NCI-H1436 treated with DMSO at 0.1 percent for 48 hours (cell line): ENCODE data around the gene SMYD4.

Source experiments
- DNase-seq: peaks from one replicate; lab custom pipeline; 2025; lab: John Stamatoyannopoulos, UW

The SMYD4 gene

DNA sequence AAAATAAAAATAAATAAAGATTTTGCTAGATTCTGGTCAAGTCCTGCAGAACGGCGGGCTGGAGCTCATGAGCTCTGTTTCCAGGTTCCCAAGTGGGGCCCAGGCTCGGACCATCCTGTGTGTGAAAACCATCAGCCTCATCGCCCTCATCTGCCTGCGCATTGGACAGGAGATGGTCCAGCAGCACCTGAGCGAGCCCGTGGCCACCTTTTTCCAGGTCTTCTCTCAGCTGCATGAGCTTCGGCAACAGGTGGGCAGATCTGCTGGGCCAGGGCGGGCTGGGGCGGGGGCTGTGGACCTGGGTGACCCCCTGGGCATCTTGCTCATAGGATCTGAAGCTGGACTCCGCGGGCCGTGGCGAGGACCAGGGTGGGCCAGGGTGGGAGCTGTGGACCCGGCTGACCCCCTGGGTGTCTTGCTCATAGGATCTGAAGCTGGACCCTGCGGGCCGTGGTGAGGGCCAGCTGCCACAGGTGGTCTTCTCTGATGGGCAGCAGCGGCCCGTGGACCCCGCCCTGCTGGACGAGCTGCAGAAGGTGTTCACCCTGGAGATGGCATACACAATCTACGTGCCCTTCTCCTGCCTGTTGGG, 97.4 kb downstream of the SMYD4 start:
- no peak for DNase-seq

DNA sequence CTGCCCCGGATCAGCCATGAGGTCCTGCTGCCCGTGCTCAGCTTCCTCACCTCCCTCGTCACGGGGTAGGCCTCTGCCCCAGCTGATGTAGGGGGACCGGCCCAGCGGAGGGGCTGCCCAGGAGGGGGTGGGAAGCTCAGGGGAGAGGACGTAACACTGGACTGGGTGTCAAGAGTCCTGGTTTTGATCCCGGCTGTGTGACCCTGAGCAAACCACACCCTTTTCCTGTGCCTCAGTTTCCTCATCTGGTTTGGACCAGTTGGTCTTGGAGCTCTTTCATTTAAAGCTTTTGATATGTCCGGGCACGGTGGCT, 98.6 kb downstream of the SMYD4 start:
- no peak for DNase-seq

GRCh38 chr17:1730326-1731193, 99.1 kb downstream of the SMYD4 start:
- DNase-seq = no peak

GRCh38 chr17:1729966-1730325, 99.8 kb downstream of the SMYD4 start:
- DNase-seq = no peak
